ES-I3 (cell line): ENCODE measurements around the gene DOCK8.
"Not testable (repeated sequence)": the region's sequence is repeated elsewhere in the genome, so short reads cannot be mapped to it uniquely, and the experiment has no call there.

ENCODE experiments used
- H3K36me3 ChIP-seq: 2 replicates; pipeline ENCODE4 v1.6.1; 2013; ENCODE audit warnings: mild to moderate bottlenecking, low read length, control low read depth, moderate library complexity; ENCODE audit not compliant: insufficient read depth
- H3K4me1 ChIP-seq: 2 replicates; pipeline ENCODE4 v1.6.1; 2013; ENCODE audit warnings: mild to moderate bottlenecking, control low read depth, low read length; ENCODE audit not compliant: insufficient read depth
- H3K9ac ChIP-seq: 2 replicates; pipeline ENCODE4 v1.6.1; 2013; ENCODE audit warnings: low read depth, mild to moderate bottlenecking, low read length, moderate library complexity
- H3K9me3 ChIP-seq: 2 replicates; pipeline ENCODE4 v1.6.1; 2013; ENCODE audit warnings: mild to moderate bottlenecking, low read length, moderate library complexity; ENCODE audit not compliant: control insufficient read depth, insufficient read depth

DOCK8 gene

DNA sequence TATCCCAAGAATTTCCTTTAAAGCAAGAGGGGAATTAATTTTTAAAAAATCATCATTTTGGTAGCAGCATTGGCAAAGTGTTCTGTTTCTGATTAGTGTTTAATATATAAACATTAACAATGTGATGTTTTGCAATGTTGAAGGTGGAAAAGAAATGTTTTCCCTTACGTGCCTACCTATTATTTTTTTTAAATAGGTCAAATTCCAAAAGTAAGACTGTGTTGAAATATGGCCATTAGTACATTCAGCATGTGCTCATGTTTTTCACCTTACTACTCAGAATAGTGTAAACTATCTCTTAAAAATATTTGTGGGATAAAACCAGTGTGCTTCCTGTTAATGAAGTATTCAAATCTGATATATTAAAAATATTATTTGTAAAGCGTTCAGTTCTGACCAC, 3.3 kb downstream of the DOCK8 start:
- no peaks in the 10 kb centered on the region for H3K9me3 ChIP-seq
- no peak overlapping the region for H3K9ac ChIP-seq
- no peaks in the 10 kb centered on the region; the same call in 1 of the 2 replicates for H3K4me1 ChIP-seq
- no peaks in the 10 kb centered on the region for H3K36me3 ChIP-seq

DNA sequence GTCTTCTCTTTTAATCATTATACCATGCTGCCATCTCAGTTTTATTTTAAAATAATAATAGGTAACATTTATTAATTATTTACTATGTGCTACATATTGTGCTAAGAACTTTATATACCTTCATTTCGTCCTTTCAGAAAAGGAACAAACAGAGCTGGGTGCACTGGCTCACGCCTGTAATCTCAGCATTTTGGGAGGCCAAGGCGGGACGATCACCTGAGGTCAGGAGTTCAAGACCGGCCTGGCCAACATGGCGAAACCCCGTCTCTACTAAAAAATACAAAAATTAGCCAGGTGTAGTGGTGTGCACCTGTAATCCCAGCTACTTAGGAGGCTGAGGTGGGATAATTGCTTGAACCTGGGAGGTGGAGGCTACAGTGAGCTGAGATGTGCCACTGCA, 4.4 kb downstream of the DOCK8 start:
- H3K9me3 ChIP-seq, H3K9ac ChIP-seq, H3K4me1 ChIP-seq, H3K36me3 ChIP-seq: not testable (repeated sequence)

DNA sequence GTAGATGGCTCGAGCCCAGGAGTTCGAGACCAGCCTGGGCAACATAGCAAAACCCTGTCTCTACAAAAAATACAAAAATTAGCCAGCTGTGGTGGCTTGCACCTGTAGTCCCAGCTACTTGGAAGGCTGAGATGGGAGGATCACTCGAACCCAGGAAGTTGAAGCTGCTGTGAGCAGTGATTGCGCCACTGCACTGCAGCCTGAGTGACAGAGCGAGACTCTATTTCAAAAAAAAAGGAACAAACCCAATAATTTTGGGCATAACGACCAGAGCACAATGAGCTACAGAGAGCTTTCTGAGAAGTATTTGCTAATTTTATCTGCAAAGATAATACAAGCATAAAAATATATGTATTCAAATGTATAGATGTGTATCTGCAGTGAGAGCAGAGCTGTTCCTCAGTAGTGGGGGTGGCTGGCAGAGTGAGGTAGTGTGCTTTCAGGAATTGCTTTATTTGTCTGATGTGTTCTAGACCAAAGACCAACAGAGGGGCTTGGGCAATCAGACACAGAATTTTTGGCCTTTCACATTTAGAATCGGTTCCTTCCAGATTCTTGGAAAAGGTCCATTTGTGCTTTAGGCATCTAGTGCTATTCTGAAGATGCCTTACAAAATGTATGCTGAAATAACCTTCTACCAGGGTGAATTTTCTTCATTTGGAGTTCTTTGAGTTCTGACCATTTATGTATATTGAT, 5.2 kb downstream of the DOCK8 start:
- Histone ChIP-seq H3K9me3 (no peaks in the 10 kb centered on the region), H3K36me3 (no peaks in the 10 kb centered on the region), H3K4me1 (no peaks in the 10 kb centered on the region; the same call in 1 of the 2 replicates), H3K9ac (no peak overlapping the region)

DNA sequence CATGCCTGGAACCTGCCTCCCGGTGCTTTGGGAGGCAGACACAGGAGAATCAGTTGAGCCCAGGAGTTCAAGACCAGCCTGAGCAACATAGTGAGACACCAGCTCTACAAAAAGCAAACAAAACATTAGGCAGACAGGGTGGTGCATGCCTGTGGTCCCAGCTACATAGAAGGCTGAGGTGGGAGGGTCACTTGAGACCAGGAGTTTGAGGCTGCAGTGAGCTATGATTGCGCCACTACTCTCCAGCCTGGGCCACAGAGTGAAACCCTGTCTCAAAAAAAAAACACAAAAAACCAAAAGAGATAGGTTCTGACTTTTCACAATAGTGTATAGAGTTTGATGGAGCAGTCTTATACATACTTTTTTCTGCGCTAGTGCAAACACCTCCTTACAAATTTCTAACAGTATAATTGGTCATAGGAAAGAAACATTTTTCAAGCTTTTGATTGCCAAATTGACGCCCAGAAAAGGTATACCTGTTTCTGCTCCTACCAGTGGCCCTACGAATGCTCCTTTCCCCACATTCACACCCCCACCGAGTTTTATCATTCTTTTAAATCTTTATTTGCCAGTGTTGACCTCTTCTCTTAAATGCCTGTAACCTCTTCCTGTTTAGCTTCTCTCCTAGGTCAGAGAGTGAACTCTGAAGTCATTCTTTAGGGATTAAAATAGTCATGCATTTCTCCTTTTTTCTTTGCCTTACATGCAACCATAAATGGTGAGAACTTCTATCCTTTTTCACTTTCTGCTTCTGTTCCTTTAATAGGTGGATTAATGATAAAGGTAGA, 7.5 kb downstream of the DOCK8 start:
- Histone ChIP-seq H3K4me1 (no peaks in the 10 kb centered on the region; the same call in 1 of the 2 replicates), H3K9me3 (no peaks in the 10 kb centered on the region), H3K9ac (no peak overlapping the region), H3K36me3 (no peaks in the 10 kb centered on the region)

DNA sequence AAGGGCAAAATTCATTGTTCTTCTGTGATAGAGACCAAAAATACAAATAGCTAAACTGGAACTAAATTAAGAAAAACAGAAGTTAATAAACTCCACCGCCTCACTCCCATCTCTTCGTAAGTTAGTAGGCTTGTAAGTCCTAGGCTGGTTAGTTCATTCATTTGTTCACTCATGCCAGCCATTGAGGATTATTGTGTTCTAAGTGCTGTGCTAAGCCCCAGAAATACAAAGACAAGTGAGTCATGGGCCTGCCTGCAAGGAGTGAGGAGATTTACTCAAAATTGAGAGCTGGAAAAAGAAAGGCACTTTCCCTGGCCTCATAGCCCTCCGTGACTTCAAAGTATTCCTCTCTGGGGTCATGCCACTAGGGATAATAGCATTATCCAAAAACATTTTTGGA, 8.5 kb downstream of the DOCK8 start:
- Histone ChIP-seq H3K9ac (no peak overlapping the region), H3K36me3 (no peaks in the 10 kb centered on the region), H3K9me3 (no peaks in the 10 kb centered on the region), H3K4me1 (no peaks in the 10 kb centered on the region)

DNA sequence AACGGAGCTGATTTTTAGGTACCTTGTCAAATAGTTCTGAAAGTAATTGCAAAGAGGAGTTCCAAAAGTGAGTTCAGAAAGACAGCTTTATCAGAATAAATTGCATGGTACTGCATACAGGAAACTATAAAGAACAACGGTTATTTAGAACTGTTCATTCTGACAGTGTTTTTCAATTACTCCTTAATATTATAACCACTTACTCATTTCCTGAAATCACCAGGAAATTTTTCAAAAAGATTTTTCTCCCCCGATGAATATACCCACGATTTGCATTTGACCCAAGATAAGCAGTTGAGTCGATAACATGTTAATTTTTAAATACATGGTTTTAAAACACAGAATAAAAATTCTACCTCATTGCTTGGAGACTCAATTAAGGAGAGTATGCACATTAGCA, 9.4 kb downstream of the DOCK8 start:
- Histone ChIP-seq H3K36me3 (no peaks in the 10 kb centered on the region), H3K9ac (no peak overlapping the region), H3K4me1 (no peaks in the 10 kb centered on the region), H3K9me3 (no peaks in the 10 kb centered on the region; the same call in 1 of the 2 replicates)

DNA sequence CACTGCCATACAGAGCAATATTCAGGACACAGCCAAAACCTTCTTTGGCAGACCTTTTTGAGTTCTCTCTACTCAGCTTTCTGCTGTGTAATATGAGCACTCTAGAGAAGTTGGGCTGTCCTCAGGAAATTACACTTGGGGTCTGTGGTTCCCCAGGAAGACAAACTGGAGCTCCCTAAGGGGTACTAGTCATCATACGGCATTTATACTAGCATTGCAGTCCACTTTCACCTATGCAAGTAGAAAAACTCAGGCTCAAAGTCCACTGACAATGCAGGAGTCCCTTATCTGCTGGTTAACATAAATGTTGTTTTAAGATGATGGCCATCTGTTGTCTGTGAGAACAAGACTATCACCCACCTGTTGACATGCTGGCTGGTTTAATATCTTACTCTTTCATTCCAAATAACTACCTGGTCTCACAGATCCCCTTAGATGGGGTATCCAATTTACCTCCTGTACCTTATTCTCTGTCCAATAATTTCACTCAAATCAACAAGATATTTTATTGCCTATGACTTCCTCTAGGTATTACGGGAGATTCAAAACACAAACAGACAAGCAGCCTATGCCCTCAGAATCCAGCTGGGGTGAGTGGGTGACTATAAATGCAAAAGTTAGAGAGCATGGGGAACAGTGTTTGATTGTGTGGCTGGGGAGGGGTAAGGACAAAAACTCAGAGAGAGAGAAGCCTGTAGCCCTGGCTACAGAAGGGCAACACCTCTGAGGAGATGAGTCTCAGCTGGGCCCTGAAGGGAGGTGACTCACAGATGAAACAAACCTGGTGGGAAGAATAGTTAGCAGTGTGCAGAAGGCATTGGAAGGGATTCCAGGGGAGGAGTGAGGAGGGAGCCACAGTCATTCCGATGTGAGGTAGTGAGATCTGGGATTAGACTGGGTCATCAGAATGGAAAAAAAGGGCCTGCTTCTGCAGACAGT, 10.2 kb downstream of the DOCK8 start:
- H3K9ac ChIP-seq, result no peak overlapping the region
- no peaks in the 10 kb centered on the region; the same call in 1 of the 2 replicates for H3K9me3 ChIP-seq
- no peaks in the 10 kb centered on the region for H3K36me3 ChIP-seq
- no peaks in the 10 kb centered on the region for H3K4me1 ChIP-seq

DNA sequence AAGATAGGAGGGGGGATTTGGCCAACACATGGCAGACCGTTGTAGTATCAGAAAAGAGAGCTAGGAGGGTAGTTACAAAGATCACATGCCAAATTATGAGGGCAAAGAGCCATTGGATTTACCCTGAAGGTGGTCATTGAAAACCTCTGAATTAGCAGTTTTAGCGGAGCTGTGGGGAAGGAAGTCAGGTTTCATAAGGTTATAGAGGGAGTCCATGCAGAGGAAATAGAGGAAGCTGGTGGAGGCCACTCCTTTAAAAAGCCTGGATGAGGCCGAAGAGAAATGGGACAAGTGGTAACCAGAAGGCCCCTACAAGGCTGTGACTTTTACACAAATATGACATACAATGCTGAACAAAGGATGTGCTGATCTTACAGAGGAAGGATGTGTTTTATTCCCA, 13.2 kb downstream of the DOCK8 start:
- Histone ChIP-seq H3K4me1 (no peaks in the 10 kb centered on the region), H3K9me3 (no peaks in the 10 kb centered on the region; the same call in 1 of the 2 replicates), H3K36me3 (no peaks in the 10 kb centered on the region), H3K9ac (no peak overlapping the region)

DNA sequence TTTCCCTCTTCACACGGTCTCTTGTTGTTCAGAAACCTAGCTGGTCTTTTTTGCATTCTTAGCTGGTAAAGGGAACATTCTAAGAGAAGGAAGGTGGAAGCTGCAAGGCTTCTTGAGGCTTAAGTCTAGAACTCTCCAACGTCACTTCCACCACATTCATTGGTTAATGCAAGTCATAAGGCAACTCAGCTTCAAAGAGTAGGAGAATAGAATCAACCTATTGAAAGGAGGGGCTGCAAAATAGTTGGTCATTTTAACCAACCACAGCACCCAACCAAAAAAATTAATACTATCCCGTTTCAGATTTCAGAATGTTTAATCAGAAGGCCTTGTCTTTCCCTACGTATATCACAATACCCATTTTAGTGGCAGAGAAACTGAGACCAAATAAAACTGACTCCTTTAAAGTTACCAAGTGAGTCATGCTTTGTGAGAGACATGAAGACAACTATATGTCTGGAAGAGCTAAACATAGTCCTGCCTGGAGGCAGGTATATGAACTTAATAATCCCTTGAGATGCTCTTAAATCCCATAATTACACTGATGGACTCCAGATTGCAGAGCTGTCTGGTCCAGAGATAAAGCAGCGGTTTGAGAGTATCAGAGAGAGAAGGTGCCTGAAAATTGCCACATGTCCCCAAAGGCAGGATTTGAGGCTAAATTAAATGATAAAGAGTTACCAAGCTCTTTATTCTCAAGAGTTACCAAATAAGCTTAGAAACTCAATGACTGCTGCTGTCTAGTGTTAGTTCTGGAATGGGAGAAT, 14.4 kb downstream of the DOCK8 start:
- no peak overlapping the region for H3K9ac ChIP-seq
- no peaks in the 10 kb centered on the region for H3K4me1 ChIP-seq
- H3K9me3 ChIP-seq, result no peaks in the 10 kb centered on the region; the same call in 1 of the 2 replicates
- no peaks in the 10 kb centered on the region for H3K36me3 ChIP-seq

DNA sequence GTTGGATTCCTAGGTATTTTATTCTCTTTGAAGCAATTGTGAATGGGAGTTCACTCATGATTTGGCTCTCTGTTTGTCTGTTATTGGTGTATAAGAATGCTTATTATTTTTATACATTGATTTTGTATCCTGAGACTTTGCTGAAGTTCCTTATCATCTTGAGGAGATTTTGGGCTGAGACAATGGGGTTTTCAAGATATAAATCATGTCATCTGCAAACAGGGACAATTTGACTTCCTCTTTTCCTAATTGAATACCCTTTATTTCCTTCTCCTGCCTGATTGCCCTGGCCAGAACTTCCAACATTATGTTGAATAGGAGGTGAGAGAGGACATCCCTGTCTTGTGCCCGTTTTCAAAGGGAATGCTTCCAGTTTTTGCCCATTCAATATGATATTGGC, 17.0 kb downstream of the DOCK8 start:
- not testable (repeated sequence) for H3K36me3 ChIP-seq, H3K9ac ChIP-seq, H3K4me1 ChIP-seq, H3K9me3 ChIP-seq

DNA sequence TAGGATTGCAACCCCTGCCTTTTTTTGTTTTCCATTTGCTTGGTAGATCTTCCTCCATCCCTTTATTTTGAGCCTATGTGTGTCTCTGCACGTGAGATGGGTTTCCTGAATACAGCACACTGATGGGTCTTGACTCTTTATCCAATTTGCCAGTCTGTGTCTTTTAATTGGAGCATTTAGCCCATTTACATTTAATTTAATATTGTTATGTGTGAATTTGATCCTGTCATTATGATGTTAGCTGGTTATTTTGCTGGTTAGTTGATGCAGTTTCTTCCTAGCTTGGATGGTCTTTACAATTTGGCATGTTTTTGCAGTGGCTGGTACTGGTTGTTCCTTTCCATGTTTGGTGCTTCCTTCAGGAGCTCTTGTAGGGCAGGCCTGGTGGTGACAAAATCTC, 19.0 kb downstream of the DOCK8 start:
- H3K36me3 ChIP-seq, H3K4me1 ChIP-seq, H3K9me3 ChIP-seq, H3K9ac ChIP-seq: not testable (repeated sequence)

DNA sequence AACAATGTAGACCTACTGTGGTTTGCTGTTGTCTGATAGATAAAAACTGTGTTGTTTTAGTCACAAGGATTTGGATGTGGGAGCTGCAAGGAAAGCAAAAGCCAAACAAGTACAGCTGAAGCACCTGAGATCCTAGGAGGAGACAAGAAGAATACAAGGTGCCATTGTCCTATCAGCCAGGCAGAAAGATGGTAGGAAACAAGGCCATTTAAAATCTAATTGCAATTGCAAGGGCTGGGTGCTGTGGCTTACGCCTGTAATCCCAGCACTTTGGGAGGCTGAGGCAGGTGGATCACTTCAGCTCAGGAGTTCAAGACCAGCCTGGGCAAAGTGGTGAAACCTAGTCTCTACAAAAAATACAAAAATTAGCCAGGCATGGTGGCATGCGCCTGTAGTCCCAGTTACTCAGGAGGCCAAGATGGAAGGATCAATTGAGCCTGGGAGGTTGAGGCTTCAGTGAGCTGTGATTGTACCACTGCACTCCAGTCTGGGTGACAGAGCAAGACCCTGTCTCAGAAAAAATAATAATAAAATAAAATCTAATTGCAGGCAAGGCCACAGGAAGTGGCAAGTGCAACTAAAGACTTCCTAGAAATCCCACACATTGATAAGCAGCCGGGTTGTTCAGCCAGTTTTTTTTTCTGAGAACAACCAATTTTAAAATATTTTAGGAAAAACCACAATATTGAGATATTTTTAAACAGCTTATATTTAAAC, 22.6 kb downstream of the DOCK8 start:
- Histone ChIP-seq H3K36me3 (no peaks in the 10 kb centered on the region), H3K9ac (no peak overlapping the region), H3K4me1 (no peaks in the 10 kb centered on the region), H3K9me3 (peaks cover 3% of the 10 kb centered on the region; the same call in 1 of the 2 replicates)

DNA sequence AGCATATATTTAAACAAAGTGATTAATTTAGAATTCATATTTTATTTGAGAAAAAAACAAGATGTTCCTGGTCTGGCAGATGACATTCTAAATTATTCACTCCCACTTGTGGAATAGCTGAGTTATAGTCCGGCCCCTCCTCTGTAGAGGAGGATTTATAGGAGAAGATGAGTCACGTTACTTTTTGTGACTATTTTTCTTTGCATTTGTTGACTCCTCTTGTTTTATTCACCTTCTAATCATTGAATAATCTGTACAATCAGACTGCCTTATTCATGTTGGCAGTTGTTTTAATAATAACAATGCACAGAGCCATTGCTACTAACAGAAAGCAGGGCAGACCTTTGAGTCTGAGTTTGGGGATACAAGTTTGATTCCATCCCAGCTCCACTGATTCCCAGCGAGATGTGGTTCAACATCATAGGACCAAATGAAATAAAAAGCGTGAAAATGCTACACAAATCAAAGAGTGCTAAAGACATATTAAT, 23.2 kb downstream of the DOCK8 start:
- Histone ChIP-seq H3K36me3 (no peaks in the 10 kb centered on the region), H3K9ac (no peak overlapping the region), H3K9me3 (peaks cover 3% of the 10 kb centered on the region; the same call in 1 of the 2 replicates), H3K4me1 (no peaks in the 10 kb centered on the region)
